Right cardiac atrium (tissue), 5 donors: Measurements from ENCODE around the gene AGBL3. TPM values are rescaled to one million over a fixed set of nuclear protein-coding genes. Genes with fewer than 3 reads are reported as not detected.

Experiments used
- ATAC-seq, 2 donors: fragments of 200-7000 bp; cut with Tn5 transposase; one replicate each; pipeline versions ENCODE4 v1.8.0 to v1.9.1; 2020; ENCODE audit warnings: moderate library complexity in 2 of 2, mild to moderate bottlenecking in 1 of 2
- DNase-seq, 3 donors: peaks; one replicate each; pipeline ENCODE4 v3.0.0-alpha.2; 2020
- H3K27ac ChIP-seq: one replicate; pipeline ENCODE4 v1.5.1; 2013; ENCODE audit warnings: mild to moderate bottlenecking, low read length, control low read depth, moderate library complexity
- H3K27me3 ChIP-seq: one replicate; pipeline ENCODE4 v1.6.1; 2013; ENCODE audit not compliant: control insufficient read depth, insufficient read depth
- H3K4me1 ChIP-seq: one replicate; pipeline ENCODE4 v1.6.1; 2013; ENCODE audit warnings: low read length; ENCODE audit not compliant: control insufficient read depth, insufficient read depth
- H3K4me3 ChIP-seq: one replicate; pipeline ENCODE4 v1.5.1; 2013; ENCODE audit warnings: low read length, control low read depth
- H3K9me3 ChIP-seq: one replicate; pipeline ENCODE4 v1.6.1; 2013; ENCODE audit warnings: low read length; ENCODE audit not compliant: control insufficient read depth
- WGBS: extraction: QIAGEN DNeasy Blood & Tissue Kit; methylation state at CpG from one replicate; pipeline ENCODE4 v1.1.7; 2013; 5-methylcytosine and 5-hydroxymethylcytosine counted together
- intact Hi-C, 4 donors: fragments of 100-400 bp; cut with DNase I; formaldehyde crosslinking; loops; one replicate each; pipeline versions ENCODE4 v1.11.0 to v1.14.0; 2022 to 2023
- polyA plus RNA-seq: library from polyadenylated mRNA; stranded (reverse); fragments of 200-250 nt; gene quantifications from one replicate; pipeline ENCODE4 v1.2.3, GENCODE V29; 2013
- total RNA-seq, 4 donors: library from RNA; stranded (reverse); fragmentation: NEBNext Ultra II Directional; extraction: Animal tissue kit (Norgen Biotek cat#: 25700); gene quantifications; one replicate each; pipeline ENCODE4 v1.2.1, GENCODE V29; 2021
- donor health status: healthy with polysubstance abuse.
- donor health status: DM: no; HTN: yes; CAD: no.
- donor health status: DM: no; HTN: no; CAD: no.
- donor health status: DM: no; HTN: yes; CAD: no; lungs with severe emphysema.
- donor health status: DM: yes; HTN: yes; CAD: no.

Gene AGBL3
- total and polyA plus RNA-seq, 5 donors: 0.81 to 3.4 (median 1.8) TPM

DNA sequence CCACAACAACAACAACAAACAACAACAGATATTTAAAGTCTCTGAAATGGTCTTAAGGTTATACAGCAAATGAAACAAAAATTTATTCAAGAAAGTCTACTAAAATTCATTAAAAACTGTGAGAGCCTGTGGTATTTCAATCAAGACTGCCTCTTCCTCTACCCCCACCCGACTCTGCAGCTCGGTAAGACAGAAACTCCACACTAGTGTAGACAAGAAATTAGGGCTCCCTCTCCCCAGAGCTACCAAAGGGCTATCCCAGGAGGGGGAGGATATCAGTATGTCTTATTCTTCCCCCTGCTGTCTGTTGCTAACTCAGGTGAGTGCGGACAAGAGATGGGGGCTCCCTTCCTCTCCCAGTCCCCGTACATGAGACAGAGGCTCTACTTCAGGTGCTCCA lies 90.6 kb downstream of the AGBL3 start:
- Histone ChIP-seq H3K27ac (no peak overlapping the region), H3K27me3 (no peaks in the 10 kb centered on the region), H3K9me3 (no peaks in the 10 kb centered on the region), H3K4me3 (no peak overlapping the region), H3K4me1 (no peaks in the 10 kb centered on the region)
- DNase-seq (no peak), ATAC-seq (no peak)
- WGBS: 92% methylated on average over 4 of the region's 4 CpGs
- intact Hi-C loops: no loop called here

DNA sequence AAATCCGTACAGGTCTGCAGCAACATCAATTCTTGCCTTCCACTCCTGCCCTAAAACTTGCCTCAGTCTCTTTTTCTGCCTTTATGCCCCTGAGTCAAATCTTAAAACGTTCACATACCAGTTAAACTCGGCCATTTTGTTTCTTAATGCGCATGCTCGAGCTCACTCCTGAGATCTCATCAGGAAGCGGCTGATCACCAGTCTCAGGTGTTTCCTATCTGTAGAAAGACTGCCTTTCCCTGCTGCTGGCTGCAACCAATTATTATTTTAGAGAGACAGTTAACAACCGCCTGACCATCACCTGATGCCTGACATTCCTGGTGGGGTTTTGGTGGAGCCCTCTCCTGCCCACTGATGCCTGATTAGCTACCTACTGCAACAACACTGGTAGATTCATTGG lies 91.3 kb downstream of the AGBL3 start:
- no peaks in the 10 kb centered on the region for H3K27me3 ChIP-seq
- no peaks in the 10 kb centered on the region for H3K9me3 ChIP-seq
- no peak for ATAC-seq
- H3K4me3 ChIP-seq: no peak overlapping the region
- intact Hi-C loops: no loop called here
- WGBS: 77% methylated on average over 7 of the region's 7 CpGs
- no peaks in the 10 kb centered on the region for H3K4me1 ChIP-seq
- H3K27ac ChIP-seq: no peak overlapping the region
- no peak for DNase-seq

DNA sequence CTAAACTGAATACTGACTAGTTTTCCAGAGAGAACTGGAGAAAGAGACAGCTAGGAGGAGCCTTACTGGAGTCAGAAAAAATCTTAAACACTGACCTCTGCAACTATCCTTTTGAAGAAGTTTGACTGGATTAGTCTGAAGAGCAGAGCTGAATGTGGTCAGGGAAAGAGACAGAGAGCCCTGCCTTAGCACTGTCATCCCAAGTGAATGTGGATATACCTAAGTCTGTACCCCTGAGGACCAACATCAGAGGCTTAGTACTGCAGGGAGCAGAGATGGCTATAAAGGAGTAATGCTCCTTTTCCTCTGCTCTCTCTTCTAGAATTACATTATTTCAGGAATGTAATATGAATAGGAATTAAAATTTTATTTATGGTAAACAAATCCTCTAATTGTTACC lies 91.7 kb downstream of the AGBL3 start:
- Histone ChIP-seq H3K27ac (no peak overlapping the region), H3K4me1 (no peaks in the 10 kb centered on the region), H3K4me3 (no peak overlapping the region), H3K27me3 (no peaks in the 10 kb centered on the region), H3K9me3 (no peaks in the 10 kb centered on the region)
- intact Hi-C loops: no loop called here
- no peak for DNase-seq
- ATAC-seq: no peak

DNA sequence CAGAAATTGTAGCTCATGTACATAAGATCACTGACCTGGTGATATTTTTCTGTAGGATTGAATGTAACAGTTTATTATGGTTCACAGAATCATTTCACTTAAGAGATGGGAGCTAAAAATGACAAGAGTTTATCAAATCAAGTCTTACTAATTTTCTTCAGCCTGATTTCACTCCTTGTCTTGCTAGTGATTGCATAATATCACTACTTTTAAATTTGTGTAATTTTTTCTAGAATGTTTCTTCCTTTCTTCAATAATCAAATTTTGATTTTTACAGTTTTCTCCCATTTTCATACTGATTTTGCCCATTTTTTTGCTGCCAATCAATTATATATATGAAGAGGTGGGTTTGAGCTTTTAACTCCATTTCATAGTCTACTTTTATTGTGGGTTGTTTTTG lies 92.8 kb downstream of the AGBL3 start:
- intact Hi-C loops: no loop called here
- no peaks in the 10 kb centered on the region for H3K9me3 ChIP-seq
- H3K4me3 ChIP-seq: no peak overlapping the region
- no peaks in the 10 kb centered on the region for H3K27me3 ChIP-seq
- H3K4me1 ChIP-seq: no peaks in the 10 kb centered on the region
- no peak for DNase-seq
- no peak overlapping the region for H3K27ac ChIP-seq
- no peak for ATAC-seq

DNA sequence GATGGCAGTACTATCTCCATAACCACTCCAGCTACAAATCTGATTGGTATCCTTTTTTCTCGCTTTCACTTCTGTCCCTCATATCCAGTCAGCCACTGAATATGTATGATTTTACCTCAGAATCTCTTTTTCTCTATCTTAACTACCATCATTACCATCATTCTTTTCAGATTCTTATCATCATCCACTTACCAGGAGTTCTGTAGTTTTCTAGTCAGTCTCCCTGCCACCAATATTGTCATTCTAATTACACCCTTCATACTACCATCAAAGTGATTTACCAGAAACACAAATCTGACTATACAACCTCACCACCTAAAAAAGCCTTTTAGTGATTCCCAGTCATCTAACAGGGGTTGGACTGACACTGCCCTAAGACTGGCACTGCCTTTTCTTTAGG lies 96.7 kb downstream of the AGBL3 start:
- Histone ChIP-seq H3K9me3 (no peaks in the 10 kb centered on the region), H3K27ac (no peak overlapping the region), H3K27me3 (no peaks in the 10 kb centered on the region), H3K4me1 (no peaks in the 10 kb centered on the region), H3K4me3 (no peak overlapping the region)
- ATAC-seq: no peak
- 0% methylated on average over 1 of the region's 1 CpG for WGBS
- intact Hi-C loops: no loop called here
- no peak for DNase-seq

DNA sequence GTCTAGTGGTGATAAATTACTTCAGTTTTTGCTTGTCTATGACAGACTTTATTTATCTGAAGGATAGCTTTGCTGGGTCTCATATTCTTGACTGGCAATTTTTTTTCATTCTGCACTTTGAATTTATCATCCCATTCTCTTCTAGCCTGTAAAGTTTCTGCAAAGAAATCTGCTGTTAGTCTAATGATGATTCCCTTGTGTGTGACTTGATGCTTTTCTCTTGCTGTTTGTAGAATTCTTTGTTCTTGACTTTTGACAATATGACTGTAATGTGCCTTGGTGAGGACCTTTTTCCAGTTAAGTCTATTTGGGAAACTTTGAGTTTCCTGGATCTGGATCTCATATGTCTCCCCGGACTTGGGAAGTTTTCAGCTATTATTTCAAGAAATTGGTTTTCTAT lies 102.3 kb downstream of the AGBL3 start:
- no peaks in the 10 kb centered on the region for H3K9me3 ChIP-seq
- H3K4me1 ChIP-seq: no peaks in the 10 kb centered on the region
- no peaks in the 10 kb centered on the region for H3K27me3 ChIP-seq
- no peak for ATAC-seq
- H3K27ac ChIP-seq: no peak overlapping the region
- no peak overlapping the region for H3K4me3 ChIP-seq
- no peak for DNase-seq
- 100% methylated on average over 1 of the region's 1 CpG for WGBS
- intact Hi-C loops: no loop called here

DNA sequence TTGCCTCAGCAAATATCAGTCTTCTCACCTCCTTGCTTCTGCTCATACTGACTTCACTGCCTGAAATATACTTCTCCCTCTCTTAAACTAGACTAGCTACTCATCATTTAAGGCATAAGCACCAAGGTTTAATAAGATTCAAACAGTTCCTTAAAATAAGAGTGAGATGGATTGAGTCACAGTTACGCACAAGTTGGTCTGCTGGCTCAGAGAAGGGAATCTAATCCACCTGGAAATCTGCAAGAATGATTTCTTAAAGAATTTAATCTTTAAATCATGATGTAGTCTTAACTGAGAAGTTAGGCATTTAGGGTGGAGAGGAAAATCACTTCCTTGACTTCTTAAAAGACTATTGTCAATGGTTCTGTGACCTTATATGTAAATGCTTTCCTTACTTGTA lies 105.4 kb downstream of the AGBL3 start:
- Histone ChIP-seq H3K4me3 (no peak overlapping the region), H3K4me1 (no peaks in the 10 kb centered on the region), H3K27me3 (no peaks in the 10 kb centered on the region), H3K27ac (no peak overlapping the region), H3K9me3 (no peaks in the 10 kb centered on the region)
- intact Hi-C loops: no loop called here
- DNase-seq: no peak
- 98% methylated on average over 1 of the region's 1 CpG for WGBS
- no peak for ATAC-seq

DNA sequence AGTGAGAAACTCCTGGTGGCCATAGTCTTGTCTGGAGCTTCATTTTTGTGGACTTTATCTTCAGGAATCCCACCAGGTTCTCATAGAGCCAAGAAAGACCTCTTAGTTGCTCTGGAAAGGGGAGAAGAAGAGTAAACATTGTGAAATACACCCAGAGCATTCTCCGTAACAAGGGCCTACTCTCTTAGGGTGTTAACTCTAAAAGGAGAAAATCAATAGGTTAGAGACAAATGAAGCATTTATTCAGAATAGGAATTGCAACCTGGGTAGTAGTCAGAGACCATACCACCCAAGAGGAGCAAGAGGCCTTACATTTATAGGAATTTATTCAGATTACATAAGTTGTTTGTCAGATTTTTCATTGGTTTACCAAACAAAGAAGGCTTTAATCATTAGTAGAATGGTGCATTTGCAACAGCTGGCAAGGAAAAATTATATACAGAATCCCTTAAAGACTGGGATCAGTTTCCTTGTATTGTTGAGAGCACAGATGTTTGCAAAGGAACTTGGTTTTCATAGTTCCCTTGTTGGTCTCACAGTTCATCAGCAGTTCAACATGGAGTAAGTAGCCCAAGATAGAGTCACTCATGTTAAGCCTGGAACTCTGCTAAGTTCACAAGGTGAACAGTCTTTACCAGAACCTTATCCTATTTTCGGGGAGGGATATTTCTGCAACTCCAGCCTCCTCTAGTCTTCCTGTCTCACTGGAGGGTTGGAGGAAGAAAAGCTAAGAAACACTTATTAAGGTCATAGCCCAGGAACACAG lies 108.3 kb downstream of the AGBL3 start:
- no peak overlapping the region for H3K27ac ChIP-seq
- intact Hi-C loops: no loop called here
- H3K9me3 ChIP-seq: no peaks in the 10 kb centered on the region
- no peak overlapping the region for H3K4me3 ChIP-seq
- 79% methylated on average over 2 of the region's 2 CpGs for WGBS
- H3K4me1 ChIP-seq: no peaks in the 10 kb centered on the region
- DNase-seq (no peak), ATAC-seq (no peak)
- no peaks in the 10 kb centered on the region for H3K27me3 ChIP-seq

DNA sequence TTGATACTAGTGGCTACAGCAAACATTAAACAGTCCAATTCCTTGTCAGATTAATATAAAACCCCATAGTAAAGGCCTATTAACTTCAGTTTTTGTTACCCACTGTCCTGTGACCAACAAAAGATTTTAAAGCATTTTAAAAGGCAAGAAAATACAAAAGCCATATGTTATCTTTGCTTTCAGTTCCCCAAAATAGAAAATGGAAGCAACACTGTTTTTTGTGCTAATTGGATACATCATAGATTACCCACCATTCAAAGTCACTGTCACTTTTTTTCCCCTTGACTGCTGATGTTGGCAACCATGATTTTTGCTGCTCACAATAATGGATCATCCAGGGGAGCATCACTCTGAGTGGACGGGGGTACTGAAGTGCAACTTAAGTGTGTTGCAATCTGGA lies 109.1 kb downstream of the AGBL3 start:
- Histone ChIP-seq H3K27ac (no peak overlapping the region), H3K4me3 (no peak overlapping the region), H3K27me3 (no peaks in the 10 kb centered on the region), H3K9me3 (no peaks in the 10 kb centered on the region), H3K4me1 (no peaks in the 10 kb centered on the region)
- ATAC-seq (no peak), DNase-seq (no peak)
- WGBS: 93% methylated on average over 1 of the region's 1 CpG
- intact Hi-C loops: no loop called here

DNA sequence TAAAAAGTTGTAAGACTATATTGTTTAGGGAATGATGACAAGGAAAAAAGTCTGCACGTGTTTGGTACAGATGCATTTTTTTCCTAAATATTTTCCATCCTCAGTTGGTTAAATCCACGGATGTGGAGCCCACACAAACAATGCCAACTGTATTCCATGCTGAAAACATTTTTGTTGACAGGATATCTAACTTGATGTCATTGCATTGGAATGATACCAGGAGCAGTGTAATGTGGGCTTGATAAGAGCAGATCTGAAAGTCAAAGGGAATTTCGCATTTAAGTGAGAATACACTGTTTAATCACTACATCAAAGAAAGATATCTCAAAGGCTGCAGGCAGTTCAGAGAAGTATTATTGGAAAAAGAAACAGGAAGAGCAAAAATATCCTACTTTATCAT lies 112.1 kb downstream of the AGBL3 start:
- Histone ChIP-seq H3K27ac (no peak overlapping the region), H3K4me3 (no peak overlapping the region)
- intact Hi-C loops: no loop called here

DNA sequence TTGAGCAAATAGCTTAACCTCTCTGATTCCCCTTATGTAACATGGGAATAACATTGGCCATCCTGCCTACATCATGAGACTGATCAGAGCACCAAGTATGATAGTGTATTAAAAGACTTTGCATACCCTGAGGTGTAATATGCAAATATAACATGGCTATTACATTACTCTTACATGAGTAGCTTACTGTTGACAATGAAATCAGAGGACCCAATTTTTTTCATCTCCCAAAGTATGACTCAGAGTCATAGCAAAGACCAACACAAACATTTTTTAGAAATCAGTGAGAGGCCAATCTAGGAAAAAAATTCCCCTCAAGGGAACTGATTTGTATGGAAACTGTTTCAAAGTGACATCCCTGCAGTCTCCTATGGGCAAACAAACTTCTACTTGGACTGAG lies 114.5 kb downstream of the AGBL3 start:
- intact Hi-C loops: no loop called here
- Histone ChIP-seq H3K27ac (no peak overlapping the region), H3K4me3 (no peak overlapping the region), H3K27me3 (no peaks in the 10 kb centered on the region), H3K9me3 (no peaks in the 10 kb centered on the region), H3K4me1 (no peaks in the 10 kb centered on the region)
- ATAC-seq (no peak), DNase-seq (no peak)

More for the DNA sequence above, 112.1 kb downstream of the AGBL3 start:
- ATAC-seq (no peak), DNase-seq (no peak)
- 15% methylated on average over 3 of the region's 3 CpGs for WGBS
- H3K27me3 ChIP-seq: no peaks in the 10 kb centered on the region
- no peaks in the 10 kb centered on the region for H3K4me1 ChIP-seq
- H3K9me3 ChIP-seq: no peaks in the 10 kb centered on the region

DNA sequence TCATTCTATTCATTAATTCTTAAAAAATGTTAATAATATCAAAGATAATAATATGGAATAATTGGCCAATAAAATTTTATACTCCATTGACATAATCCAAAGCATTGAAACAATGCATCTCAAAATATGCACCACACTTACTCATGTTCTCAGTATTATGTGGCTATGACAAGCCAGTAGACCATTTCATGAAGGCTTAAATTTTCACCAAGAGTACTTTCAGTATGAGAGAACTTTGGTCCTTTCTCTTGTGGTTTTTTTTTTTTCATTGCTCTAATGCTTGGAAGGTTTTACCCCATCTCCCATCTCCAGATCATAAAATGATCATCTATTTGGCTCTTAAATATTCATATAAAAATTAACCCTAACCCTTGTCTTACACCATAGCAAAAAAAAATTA lies 116.1 kb downstream of the AGBL3 start:
- intact Hi-C loops: no loop called here
- no peaks in the 10 kb centered on the region for H3K9me3 ChIP-seq
- H3K4me1 ChIP-seq: no peaks in the 10 kb centered on the region
- H3K27ac ChIP-seq: no peak overlapping the region
- H3K27me3 ChIP-seq: no peaks in the 10 kb centered on the region
- H3K4me3 ChIP-seq: no peak overlapping the region
- DNase-seq (no peak), ATAC-seq (no peak)
